Activated effector memory CD4-positive, alpha-beta T cell treated with Interleukin-2 at 50 U/mL for 16 hours (primary cell): Measurements from ENCODE around the gene HHIPL1.
"Not testable (repeated sequence)": the region's sequence is repeated elsewhere in the genome, so short reads cannot be mapped to it uniquely, and the experiment has no call there.

Experiments used
- DNase-seq: peaks from one replicate; pipeline ENCODE4 v3.0.0-alpha.2; 2020

Gene HHIPL1

GRCh38 chr14:99636487-99636886 is 8.4 kb upstream of the HHIPL1 start:
- no peak for DNase-seq

DNA sequence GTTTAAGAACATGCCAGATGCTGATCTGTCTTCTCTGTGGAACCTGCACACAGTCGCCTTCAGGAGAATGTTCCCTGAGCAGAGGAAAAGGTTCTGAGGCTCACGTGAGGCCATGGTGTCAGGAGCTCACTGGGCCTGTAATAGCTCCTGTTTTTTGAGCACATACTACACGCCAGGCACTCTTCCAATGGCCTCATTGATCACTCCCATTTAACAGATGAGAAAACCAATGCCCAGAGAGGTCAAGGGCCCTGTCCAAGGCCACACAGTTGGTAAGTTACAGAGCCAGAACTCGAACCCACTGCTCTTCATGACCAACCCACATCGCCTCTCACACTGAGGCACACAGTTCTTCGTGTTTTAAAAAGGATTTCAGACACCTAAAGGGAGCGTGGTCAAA is 7.3 kb upstream of the HHIPL1 start:
- DNase-seq, result no peak

- not testable (repeated sequence) for DNase-seq
Observed at GRCh38 chr14:99642771-99643170, 2.2 kb upstream of the HHIPL1 start.

DNA sequence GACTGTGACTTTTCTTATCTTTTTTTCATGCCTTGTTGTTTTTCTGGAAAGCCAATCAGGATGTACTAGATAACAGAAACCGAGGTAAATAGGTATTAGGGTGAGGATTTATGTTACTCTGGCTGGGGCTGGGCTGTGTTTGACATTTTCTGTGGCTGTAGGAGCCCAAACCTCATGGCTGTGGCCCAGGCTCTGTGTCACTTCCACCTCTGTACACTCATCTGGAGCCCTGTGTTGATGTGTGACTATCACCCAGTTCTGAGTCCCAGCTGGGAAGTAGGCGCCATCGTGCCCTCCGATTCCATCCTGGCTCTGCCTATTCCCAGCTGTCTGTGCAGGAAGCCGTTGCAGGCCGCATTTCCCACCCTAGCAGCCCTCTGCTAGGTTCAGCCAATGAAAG is 1.6 kb upstream of the HHIPL1 start:
- DNase-seq, result no peak

DNA sequence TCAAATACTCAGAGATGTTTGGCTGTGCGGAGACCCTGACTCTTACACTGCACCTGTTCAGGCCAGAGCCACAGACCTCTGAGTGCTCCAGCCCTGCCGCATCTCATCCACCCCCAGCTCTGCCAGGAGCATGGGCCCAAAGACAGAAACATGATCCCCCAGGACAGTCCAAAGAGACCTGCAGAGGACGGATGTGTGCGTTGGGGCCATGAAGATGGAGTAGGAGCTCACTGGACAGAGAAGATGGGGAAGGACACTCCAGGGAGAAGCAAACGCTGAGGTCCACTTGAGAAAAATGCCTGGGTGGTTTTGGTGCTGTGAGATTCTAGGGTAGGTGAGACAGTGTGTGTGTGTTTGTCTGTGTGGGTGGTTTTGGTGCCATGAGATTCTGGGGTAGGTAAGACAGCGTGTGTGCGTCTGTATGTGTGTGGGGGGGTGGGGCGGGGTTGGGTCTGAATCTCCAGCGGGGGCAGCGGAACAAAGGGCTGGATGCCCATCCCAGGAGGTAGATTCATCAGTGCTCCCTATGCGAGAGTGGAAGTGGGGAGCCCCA is 818 bp upstream of the HHIPL1 start:
- DNase-seq, result no peak

DNA sequence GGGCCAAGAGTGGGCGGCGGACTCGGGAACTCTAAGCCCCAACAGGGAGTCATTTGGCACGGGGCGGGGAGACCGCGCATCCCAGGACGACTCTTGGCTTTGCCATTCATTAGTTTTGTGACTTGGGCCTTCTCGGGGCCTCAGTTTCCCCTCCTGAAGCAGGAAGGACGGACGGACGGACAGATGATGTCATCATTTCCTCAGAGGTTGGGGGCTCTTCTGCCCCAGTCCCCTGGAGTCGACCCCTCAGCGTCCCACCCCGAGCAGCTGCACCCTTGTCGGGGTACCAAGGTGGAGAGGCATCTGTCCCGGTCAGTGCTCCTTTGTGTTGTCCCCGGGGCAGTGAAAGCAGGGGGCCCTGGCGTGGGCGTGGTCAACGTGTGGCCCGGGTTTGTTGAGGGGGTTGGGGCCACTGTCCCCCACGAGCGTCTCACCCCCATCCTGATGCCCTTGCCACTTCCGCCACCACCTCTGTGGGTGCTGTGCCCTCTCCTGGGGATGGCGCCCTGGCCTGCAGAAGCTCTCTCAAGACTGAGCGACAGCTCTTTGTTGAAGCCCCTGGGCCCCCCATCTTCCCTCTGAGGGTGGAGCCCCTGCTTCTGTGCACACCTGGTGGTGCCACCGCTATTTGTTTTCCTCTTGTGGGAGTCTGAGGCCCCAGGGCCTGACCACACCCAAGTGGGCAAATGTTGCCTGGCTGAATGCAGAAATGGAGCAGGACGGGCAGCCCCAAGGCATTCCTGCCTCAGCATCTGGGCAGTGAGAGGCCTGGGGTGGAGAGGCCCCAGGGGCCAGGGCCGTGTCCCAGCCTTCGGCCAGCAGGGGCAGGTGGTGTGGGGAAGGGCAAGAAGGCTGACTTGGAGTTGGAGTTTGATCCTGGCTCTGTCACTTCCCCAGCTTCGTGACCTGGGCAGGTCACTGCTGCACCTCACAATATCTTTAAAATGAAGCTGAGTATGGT is 896 bp downstream of the HHIPL1 start:
- no peak for DNase-seq

DNA sequence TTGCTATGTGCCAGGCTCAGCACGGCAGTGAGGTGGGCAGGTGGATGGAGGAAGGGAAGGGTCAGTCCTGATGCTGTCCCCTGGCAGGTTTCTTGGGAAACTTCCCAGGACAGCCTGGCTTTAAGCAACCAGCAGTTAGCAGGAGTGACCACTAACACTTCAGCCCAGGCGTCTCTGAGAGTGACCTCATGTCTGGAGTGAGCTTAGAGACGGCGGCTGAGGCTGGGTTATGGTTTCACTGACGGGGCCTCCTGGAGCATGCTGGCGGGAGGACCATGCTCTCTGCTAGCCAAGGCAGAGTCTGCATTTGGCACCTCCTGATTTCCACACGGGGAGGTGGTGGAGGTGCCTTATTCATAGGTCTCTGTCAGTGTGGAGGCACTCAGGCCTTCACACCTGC is 2.5 kb downstream of the HHIPL1 start:
- DNase-seq, result no peak

DNA sequence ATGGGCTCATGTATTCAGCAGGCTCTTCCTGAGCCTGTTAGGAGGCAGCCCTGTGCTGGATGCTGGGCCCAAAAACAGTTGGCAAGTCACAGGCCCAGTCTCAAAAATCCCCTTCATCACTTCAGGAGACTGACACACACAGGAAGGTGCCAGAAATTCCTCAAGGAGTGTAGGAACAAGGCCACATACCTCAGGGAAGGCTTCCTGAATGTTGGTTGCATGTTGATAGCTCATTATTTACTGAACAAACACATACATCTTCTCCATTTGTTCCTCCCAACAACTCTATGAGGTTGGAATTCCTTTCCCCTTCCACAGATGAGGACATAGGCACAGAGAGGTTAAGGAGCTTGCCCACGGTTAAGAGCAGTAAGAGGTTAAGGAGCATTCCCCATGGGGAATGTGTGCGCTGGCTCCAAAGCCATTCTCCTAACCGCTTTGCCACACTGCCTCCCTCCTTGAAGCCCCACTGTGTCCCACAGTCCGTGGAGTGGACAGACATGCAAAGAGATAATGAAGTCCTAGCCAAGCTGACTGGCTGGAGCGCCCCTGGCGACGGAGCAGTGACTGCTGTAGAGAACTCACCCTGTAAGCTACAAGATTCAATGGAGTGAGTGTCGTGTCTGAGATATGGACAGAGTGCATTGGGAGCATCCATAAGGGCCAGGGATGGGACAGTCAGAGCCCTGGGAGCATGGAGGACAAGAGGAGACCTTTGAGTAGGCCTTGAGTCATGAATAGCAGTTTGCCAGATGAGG is 3.3 kb downstream of the HHIPL1 start:
- DNase-seq, result no peak

DNA sequence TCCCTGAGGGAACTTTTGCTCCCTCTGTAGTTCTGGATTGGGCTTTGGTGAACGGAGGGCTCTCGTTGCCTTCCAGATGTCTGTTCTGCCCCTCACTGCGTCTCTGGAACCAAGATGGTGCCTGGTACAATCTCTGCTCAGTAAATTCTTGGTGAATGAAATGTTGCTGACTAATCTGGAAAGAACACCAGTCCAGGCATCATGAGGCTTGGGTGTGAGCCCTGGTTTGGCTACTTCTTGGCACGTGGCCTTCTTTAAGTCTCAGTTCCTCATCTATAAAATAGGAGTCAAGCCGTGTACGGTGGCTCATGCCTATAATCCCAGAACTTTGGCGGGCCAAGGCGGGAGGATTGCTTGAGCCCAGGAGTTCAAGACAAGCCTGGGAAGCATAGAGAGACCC is 4.3 kb downstream of the HHIPL1 start:
- DNase-seq, result no peak

DNA sequence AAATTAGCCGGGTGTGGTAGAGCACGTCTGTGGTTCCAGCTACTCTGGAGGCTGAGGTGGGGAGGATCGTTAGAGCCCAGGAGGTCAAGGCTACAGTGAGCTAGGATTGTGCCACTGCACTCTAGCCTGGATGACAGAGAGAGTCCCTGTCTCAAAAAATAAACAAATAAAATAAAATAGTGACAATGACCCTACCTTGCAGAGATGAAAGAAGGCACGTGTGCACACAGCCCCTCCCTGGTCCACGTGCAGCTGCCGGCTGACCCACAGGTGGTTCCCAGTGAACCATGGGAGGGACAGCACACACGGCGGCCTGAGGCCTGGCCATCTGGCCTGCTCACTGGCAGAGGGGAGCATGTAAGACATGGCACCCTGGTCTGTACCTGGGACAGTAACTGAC is 4.7 kb downstream of the HHIPL1 start:
- DNase-seq, result no peak

DNA sequence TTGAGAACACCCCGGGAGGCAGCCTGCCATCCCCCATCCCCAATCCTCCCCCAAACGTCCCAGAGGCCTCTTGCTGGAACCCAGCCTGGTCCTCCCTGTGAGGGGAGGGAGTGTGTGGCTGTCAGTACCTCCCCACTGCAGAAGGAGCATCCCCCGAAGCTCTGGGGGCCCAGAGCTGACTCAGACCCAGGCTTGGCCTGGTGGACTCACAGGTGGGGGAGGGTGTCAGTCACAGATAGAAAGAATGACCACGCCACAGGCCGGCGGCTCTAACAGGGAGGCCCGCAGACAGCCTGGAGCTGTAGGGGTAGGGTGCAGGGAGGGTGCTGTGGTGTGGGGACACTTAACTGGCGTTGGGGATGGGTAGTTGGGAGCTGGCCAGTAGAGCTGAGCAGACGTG is 5.3 kb downstream of the HHIPL1 start:
- DNase-seq, result no peak

DNA sequence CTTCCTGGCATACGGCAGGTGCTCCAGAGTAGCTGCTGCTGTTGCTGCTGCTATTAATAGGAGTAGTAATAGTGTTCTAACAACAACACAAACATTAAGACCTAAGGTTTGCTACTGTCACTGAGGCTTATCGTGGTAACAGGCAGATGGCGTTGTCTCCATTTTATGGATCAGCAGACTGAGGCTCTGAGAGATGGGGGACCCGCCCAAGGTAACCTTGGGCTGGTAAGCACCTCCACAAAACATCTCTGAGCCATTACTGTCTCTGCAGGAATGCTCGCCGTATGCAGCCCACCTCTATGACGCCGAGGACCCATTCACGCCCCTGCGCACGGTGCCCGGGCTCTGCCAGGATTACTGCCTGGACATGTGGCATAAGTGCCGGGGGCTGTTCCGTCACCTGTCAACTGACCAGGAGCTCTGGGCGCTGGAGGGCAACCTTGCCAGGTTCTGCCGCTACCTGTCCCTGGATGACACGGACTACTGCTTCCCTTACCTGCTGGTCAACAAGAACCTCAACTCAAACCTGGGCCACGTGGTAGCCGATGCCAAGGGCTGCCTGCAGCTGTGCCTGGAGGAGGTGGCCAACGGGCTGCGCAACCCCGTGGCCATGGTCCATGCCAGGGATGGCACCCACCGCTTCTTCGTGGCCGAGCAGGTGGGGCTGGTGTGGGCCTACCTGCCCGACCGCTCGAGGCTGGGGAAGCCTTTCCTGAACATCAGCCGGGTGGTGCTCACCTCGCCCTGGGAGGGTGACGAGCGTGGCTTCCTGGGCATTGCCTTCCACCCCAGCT is 7.2 kb downstream of the HHIPL1 start:
- DNase-seq, result no peak

GRCh38 chr14:99654235-99654985 is 9.5 kb downstream of the HHIPL1 start:
- no peak for DNase-seq

DNA sequence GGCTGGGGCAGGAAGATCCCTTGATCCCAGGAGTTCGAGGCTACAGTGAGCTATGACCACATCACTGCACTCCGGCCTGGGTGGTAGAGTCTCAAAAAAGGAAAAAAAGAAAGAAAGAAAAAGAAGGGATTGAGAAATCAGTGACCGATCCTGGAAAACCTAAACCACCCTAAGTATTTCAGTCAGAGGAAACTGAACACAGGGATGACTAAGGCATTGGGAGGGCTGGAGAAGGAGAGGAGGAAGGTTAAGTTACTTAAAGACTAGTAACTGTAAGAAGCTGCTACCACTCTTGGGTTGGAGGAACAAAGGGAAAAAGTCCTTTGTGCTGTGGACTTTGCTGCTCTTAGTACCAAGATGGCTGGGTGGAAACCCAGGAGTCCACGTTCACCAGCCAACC is 10.6 kb downstream of the HHIPL1 start:
- DNase-seq, result no peak

DNA sequence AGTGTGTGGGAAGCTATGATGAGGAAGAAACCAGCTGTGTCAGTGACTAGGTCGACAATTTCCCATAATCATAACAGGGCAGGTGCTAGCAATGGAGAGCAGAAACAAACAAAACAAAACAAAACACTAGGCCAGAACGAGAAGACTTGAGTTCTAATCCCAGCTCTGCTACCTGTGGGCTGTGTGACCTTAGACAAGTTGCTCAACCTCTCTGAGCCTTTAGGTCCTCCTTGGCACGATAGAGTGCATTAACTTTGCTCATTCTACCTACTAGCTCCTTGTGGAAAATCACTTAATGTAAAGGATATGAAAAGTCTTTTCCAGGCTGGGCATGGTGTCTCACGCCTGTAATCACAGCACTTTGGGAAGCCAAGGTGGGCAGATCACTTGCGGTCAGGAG is 11.2 kb downstream of the HHIPL1 start:
- no peak for DNase-seq

GRCh38 chr14:99657645-99658155 is 12.8 kb downstream of the HHIPL1 start:
- no peak for DNase-seq

DNA sequence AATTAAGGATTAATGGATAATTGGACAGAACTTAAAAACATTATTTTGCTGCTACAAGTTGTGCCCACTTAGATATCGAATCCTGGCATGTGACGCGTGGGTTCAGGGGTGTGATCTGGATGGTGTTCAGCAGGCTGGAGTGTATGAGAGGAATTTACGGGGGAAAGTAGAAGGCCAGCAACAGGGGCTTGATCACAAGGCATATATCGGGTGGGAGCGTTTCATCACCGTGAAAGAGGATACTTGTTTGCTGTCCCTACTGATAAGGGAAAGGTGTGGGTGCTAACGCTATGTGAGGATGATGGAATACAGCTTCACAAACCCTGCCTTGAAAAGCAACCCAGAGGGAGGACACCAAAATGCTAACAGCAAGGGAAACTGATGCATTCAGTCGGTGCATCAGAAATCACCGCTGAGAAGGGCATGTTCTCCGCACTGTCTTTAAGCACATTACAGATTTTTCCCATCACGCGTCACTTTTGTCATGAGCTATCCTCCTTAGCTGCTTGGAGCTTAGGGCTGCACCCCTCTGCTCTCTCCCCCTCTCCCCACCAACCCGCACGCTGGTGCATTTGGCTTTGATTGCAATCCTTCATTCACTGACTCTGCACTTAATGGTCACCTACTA is 13.4 kb downstream of the HHIPL1 start:
- DNase-seq, result no peak

GRCh38 chr14:99659333-99659741 is 14.4 kb downstream of the HHIPL1 start:
- no peak for DNase-seq

DNA sequence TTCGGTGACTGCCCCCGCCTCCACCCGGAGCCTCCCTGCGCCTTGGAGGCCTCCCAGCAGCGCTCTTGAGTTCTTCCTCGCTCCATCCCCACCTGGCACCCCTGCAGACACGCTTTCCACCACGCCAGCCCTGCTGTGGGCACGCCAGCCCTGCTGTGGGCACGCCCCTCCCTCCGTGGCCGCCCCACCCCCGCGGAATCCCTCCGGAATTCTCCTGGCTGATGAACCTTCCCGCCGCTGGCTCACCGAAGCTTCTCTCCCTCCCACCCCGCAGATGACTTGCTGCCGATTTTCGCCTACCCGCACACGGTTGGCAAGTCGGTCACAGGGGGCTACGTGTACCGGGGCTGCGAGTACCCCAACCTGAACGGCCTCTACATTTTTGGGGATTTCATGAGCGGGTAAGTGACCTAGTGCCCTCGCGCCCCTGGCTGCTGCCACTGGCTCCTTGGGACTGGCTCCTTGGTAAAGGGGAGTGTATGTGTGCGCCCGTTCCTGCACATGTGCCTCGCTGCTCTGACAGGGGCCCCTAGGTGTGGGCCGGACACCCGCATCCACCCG is 15.2 kb downstream of the HHIPL1 start:
- DNase-seq, result no peak

DNA sequence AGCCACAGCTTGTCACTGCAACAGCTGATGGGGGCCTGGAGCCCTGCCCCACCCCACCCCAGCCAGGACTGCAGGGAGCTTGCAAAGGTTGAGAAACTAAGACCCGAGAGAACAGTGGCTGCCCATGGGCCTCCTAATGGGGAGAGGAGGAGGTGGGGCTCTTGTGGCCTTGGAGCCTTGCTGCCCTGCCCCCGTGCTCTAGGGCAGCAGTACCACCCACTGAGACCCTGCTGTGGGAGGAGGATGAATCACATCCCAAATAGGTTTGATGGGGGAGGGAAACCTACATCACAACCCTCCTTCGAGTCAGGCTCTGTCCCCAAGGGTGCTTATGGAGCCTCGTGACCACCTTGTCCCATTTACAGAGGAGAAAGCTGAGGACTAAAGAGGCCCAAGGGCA is 15.9 kb downstream of the HHIPL1 start:
- no peak for DNase-seq

DNA sequence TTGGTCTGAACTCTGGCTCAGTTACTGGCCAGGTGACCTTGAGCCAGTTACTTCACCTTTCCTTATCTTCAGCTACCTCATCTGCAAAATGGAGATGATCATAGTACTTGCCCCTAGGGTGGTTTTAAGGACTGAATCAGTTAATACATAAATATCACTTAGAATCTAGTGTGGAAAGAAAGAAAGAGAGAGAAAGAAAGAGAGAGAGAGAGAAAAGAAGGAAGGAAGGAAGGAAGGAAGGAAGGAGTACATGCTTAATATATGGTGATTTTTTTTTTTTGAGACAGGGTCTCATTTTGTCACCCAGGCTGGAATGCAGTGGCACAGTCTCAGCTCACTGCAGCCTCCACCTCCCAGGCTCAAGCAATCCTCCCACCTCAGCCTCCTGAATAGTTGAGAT is 16.3 kb downstream of the HHIPL1 start:
- not testable (repeated sequence) for DNase-seq
